IPS DF 19.7 (cell line): ENCODE measurements around the gene EML6.
"Not testable (repeated sequence)": the region's sequence is repeated elsewhere in the genome, so short reads cannot be mapped to it uniquely, and the experiment has no call there.

Experiments
- DNase-seq: peaks from one replicate; pipeline ENCODE4 v3.0.0-alpha.2; 2013; ENCODE audit warnings: low read depth, low spot score

The EML6 gene

GRCh38 chr2:54723131-54723995 is at the start of gene EML6:
Gene EML6, plus strand, starts transcription at chr2:54723662. Its CDS starts 1,400 bp downstream, at chr2:54725062.
- peak; percentile 90 for DNase-seq

GRCh38 chr2:54675281-54675680 is 48.2 kb upstream of the EML6 start:
- no peak for DNase-seq

GRCh38 chr2:54675738-54676137 is 47.7 kb upstream of the EML6 start:
- DNase-seq = no peak

GRCh38 chr2:54676656-54677055 is 46.8 kb upstream of the EML6 start:
- DNase-seq = no peak

- DNase-seq = no peak
Measured at GRCh38 chr2:54677476-54678265, 45.8 kb upstream of the EML6 start.

GRCh38 chr2:54678719-54679118 is 44.7 kb upstream of the EML6 start:
- no peak for DNase-seq

- DNase-seq = no peak
Measured at GRCh38 chr2:54680397-54681041, 42.9 kb upstream of the EML6 start.

- no peak for DNase-seq
Measured at GRCh38 chr2:54681416-54681815, 42.0 kb upstream of the EML6 start.

- no peak for DNase-seq
Measured at GRCh38 chr2:54683596-54683995, 39.9 kb upstream of the EML6 start.

- DNase-seq = no peak
Measured at GRCh38 chr2:54685263-54685775, 38.1 kb upstream of the EML6 start.

GRCh38 chr2:54687595-54688152 is 35.8 kb upstream of the EML6 start:
- no peak for DNase-seq

GRCh38 chr2:54691445-54692135 is 31.9 kb upstream of the EML6 start:
- DNase-seq = no peak

- DNase-seq = no peak
Measured at GRCh38 chr2:54692556-54692955, 30.9 kb upstream of the EML6 start.

- no peak for DNase-seq
Measured at GRCh38 chr2:54695378-54695777, 28.1 kb upstream of the EML6 start.

GRCh38 chr2:54697934-54698333 is 25.5 kb upstream of the EML6 start:
- no peak for DNase-seq

- DNase-seq = not testable (repeated sequence)
Measured at GRCh38 chr2:54698926-54699325, 24.5 kb upstream of the EML6 start.

GRCh38 chr2:54699665-54700064 is 23.8 kb upstream of the EML6 start:
- DNase-seq = no peak

- DNase-seq = no peak
Measured at GRCh38 chr2:54701029-54701428, 22.4 kb upstream of the EML6 start.

- DNase-seq = no peak
Measured at GRCh38 chr2:54704238-54704637, 19.2 kb upstream of the EML6 start.

GRCh38 chr2:54704688-54705605 is 18.5 kb upstream of the EML6 start:
- DNase-seq = no peak
